Tibial nerve (tissue), 4 donors: ENCODE results near the gene DCUN1D3. TPM values are rescaled to one million over a fixed set of nuclear protein-coding genes. Genes with fewer than 3 reads are reported as not detected.

ENCODE experiments used
- DNase-seq, 2 donors: peaks; one replicate each; pipeline ENCODE4 v3.0.0-alpha.2; 2019; ENCODE audit warnings: low spot score in 2 of 2
- H3K27ac ChIP-seq, 4 donors: fragments of 200-600 bp; sonication (generic) in 3 of 4; one replicate each; pipeline ENCODE4 v1.5.1; 2017 to 2019; ENCODE audit warnings: mild to moderate bottlenecking in 1 of 4
- H3K27me3 ChIP-seq, 2 donors: fragments of 200-600 bp; sonication (generic) in 1 of 2; one replicate each; pipeline versions ENCODE4 v1.5.1 to v1.6.0; 2017 to 2019
- H3K36me3 ChIP-seq, 3 donors: fragments of 200-600 bp; sonication (generic); one replicate each; pipeline ENCODE4 v1.5.1; 2018 to 2019
- H3K4me1 ChIP-seq, 4 donors: fragments of 200-600 bp; sonication (generic) in 3 of 4; one replicate each; pipeline ENCODE4 v1.5.1; 2017 to 2019
- H3K4me3 ChIP-seq, 4 donors: fragments of 200-600 bp; sonication (generic) in 3 of 4; one replicate each; pipeline ENCODE4 v1.5.1; 2017 to 2019; ENCODE audit warnings: mild to moderate bottlenecking in 1 of 4, moderate library complexity in 1 of 4
- H3K9me3 ChIP-seq, 4 donors: fragments of 200-600 bp; sonication (generic) in 3 of 4; one replicate each; pipeline ENCODE4 v1.5.1; 2017 to 2019
- CTCF ChIP-seq, 5 experiments: fragments of 200-600 bp in 3 of 5; fragments of 450-650 bp in 2 of 5; sonication (generic) in 3 of 5; IDR thresholded peaks; one replicate each; pipeline ENCODE4 v1.5.1; 2016 to 2019; ENCODE audit warnings: antibody characterized with exemption in 5 of 5, mild to moderate bottlenecking in 3 of 5, moderate library complexity in 2 of 5
- EP300 ChIP-seq, 2 donors: sonication (generic); formaldehyde crosslinking; IDR thresholded peaks; one replicate each; pipeline ENCODE4 v1.6.1; 2017; ENCODE audit warnings: antibody characterized with exemption in 2 of 2, mild to moderate bottlenecking in 1 of 2
- POLR2A ChIP-seq, 2 donors: fragments of 450-650 bp; IDR thresholded peaks; one replicate each; pipeline ENCODE4 v1.6.1; 2017; ENCODE audit warnings: antibody characterized with exemption in 2 of 2, mild to moderate bottlenecking in 2 of 2, moderate library complexity in 2 of 2
- WGBS, 2 donors: methylation state at CpG; one replicate each; pipeline ENCODE4 v1.1.5; 2018; 5-methylcytosine and 5-hydroxymethylcytosine counted together
- total RNA-seq, 4 donors: library from RNA; depleted of rRNA; stranded (reverse); fragments of >200 nt; gene quantifications; one replicate each; pipeline ENCODE4 v1.1.0, GENCODE V29; 2016

Gene DCUN1D3
- total RNA-seq, 4 donors from 2014 or later: 28.8 to 37.5 (median 29.3) TPM

DNA sequence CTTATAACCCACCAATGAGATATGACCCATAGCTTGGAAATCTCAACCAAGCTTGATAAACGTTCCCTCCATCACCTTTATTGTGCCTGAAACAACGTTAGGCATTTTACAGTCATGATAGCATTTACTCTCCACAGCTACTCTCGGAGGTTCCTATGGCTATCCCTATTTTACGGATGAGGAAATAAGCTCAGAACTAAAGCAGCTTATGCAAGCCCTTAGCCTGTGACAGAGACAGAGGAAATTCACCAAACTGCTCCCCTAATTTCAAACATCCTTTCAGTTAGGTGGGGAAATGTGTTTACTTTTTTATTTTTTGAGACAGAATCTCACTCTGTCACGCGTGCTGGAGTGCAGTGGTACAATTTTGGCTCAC is 18.7 kb downstream of the DCUN1D3 start:
- Histone ChIP-seq H3K27ac (peak overlapping the region in 2 of 4 donors; percentile 70 to 71), H3K27me3 (no peaks in the 10 kb centered on the region), H3K4me1 (peaks cover 0 to 75% (median 36%) of the 10 kb centered on the region in 4 donors), H3K36me3 (no peaks in the 10 kb centered on the region), H3K9me3 (no peaks in the 10 kb centered on the region), H3K4me3 (no peak overlapping the region)
- TF ChIP-seq POLR2A (IDR thresholded peaks at IDR 0.05): no peak
- no peak for TF ChIP-seq CTCF (IDR thresholded peaks at IDR 0.05)
- no peak for TF ChIP-seq EP300 (IDR thresholded peaks at IDR 0.05)
- no peak for DNase-seq
- WGBS, 2 donors: 76 to 83% methylated on average over 6 of the region's 6 CpGs

- H3K9me3 ChIP-seq: no peaks in the 10 kb centered on the region
- peak overlapping the region in 2 of 4 donors; percentile 70 to 71 for H3K27ac ChIP-seq
- DNase-seq: no peak
- no peak overlapping the region for H3K4me3 ChIP-seq
- no peaks in the 10 kb centered on the region for H3K36me3 ChIP-seq
- no peak for TF ChIP-seq EP300 (IDR thresholded peaks at IDR 0.05)
- no peak for TF ChIP-seq CTCF (IDR thresholded peaks at IDR 0.05)
- no peak for TF ChIP-seq POLR2A (IDR thresholded peaks at IDR 0.05)
- 48 to 67% methylated on average over 3 of the region's 3 CpGs for WGBS, 2 donors
- H3K4me1 ChIP-seq: peaks cover 0 to 71% (median 36%) of the 10 kb centered on the region in 4 donors
- no peaks in the 10 kb centered on the region for H3K27me3 ChIP-seq
Measured at GRCh38 chr16:20880867-20881502, 19.2 kb downstream of the DCUN1D3 start.

GRCh38 chr16:20879175-20880040 is 20.8 kb downstream of the DCUN1D3 start:
- no peaks in the 10 kb centered on the region for H3K27me3 ChIP-seq
- H3K4me1 ChIP-seq: peaks cover 0 to 73% (median 29%) of the 10 kb centered on the region in 4 donors
- peak overlapping the region; percentile 17 to 71 (median 46) for H3K27ac ChIP-seq
- DNase-seq: no peak
- TF ChIP-seq CTCF (IDR thresholded peaks at IDR 0.05): no peak
- no peak for TF ChIP-seq EP300 (IDR thresholded peaks at IDR 0.05)
- TF ChIP-seq POLR2A (IDR thresholded peaks at IDR 0.05): no peak
- no peaks in the 10 kb centered on the region for H3K36me3 ChIP-seq
- H3K9me3 ChIP-seq: no peaks in the 10 kb centered on the region
- no peak overlapping the region for H3K4me3 ChIP-seq
- 50 to 55% methylated on average over 7 of the region's 7 CpGs for WGBS, 2 donors

- TF ChIP-seq POLR2A (IDR thresholded peaks at IDR 0.05) (no peak), CTCF (IDR thresholded peaks at IDR 0.05) (no peak), EP300 (IDR thresholded peaks at IDR 0.05) (no peak)
- H3K4me3 ChIP-seq: no peak overlapping the region
- H3K27ac ChIP-seq: peak overlapping the region; percentile 17 to 71 (median 46)
- DNase-seq: no peak
- H3K4me1 ChIP-seq: peaks cover 0 to 73% (median 30%) of the 10 kb centered on the region in 4 donors
- H3K9me3 ChIP-seq: no peaks in the 10 kb centered on the region
- H3K27me3 ChIP-seq: no peaks in the 10 kb centered on the region
- 46% methylated on average over 5 of the region's 5 CpGs for WGBS, 2 donors
- H3K36me3 ChIP-seq: no peaks in the 10 kb centered on the region
Measured at GRCh38 chr16:20878682-20879147, 21.4 kb downstream of the DCUN1D3 start.

DNA sequence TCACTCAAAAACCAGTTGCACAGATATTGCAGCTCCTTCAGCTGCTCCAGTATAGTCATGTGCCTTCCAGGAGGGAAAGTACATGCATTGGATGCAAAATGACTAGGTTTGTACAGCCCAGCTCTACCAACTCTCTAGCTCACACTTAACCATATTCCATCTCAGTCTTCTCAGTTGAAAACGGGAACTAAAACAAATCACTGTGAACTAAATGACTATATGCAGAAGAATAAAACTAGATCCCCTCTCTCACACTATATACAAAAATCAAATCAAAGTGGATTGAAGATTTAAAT is 24.9 kb downstream of the DCUN1D3 start:
- Histone ChIP-seq H3K4me3 (no peak overlapping the region), H3K27me3 (no peaks in the 10 kb centered on the region), H3K27ac (peak overlapping the region in 1 of 4 donors; percentile 40), H3K9me3 (no peaks in the 10 kb centered on the region), H3K4me1 (peaks cover 3 to 86% (median 52%) of the 10 kb centered on the region in 4 donors), H3K36me3 (no peaks in the 10 kb centered on the region)
- TF ChIP-seq POLR2A (IDR thresholded peaks at IDR 0.05) (no peak), CTCF (IDR thresholded peaks at IDR 0.05) (no peak), EP300 (IDR thresholded peaks at IDR 0.05) (no peak)
- 85 to 86% methylated on average over 1 of the region's 1 CpG for WGBS, 2 donors
- DNase-seq: no peak
